Nephron progenitor cell (in vitro differentiated cells): ENCODE results near the gene HPSE2.

Experiments used
- DNase-seq: peaks from one replicate; pipeline ENCODE4 v3.0.0; 2021
- H3K27ac Mint-ChIP-seq: 2 replicates; pipeline ENCODE4 v1.8.0; 2021; ENCODE audit warnings: mild to moderate bottlenecking, moderate library complexity, mixed read lengths
- H3K27me3 Mint-ChIP-seq: 2 replicates; pipeline ENCODE4 v1.8.0; 2021; ENCODE audit warnings: mild to moderate bottlenecking, low read depth, mixed read lengths; ENCODE audit not compliant: poor library complexity
- H3K36me3 Mint-ChIP-seq: 2 replicates; pipeline ENCODE4 v1.8.0; 2021; ENCODE audit warnings: low read depth, mixed read lengths
- H3K4me1 Mint-ChIP-seq: 2 replicates; pipeline ENCODE4 v1.8.0; 2021; ENCODE audit warnings: mixed read lengths
- H3K4me3 Mint-ChIP-seq: 2 replicates; pipeline ENCODE4 v1.8.0; 2021; ENCODE audit warnings: mild to moderate bottlenecking, moderate library complexity, mixed read lengths
- H3K9me3 Mint-ChIP-seq: 2 replicates; pipeline ENCODE4 v1.8.0; 2021; ENCODE audit warnings: mild to moderate bottlenecking, moderate library complexity, mixed read lengths
- CTCF ChIP-seq: fragments of 200-600 bp; sonication (generic); IDR thresholded peaks from 2 replicates; pipeline ENCODE4 v1.5.0; 2021; ENCODE audit warnings: antibody characterized with exemption

Gene HPSE2

GRCh38 chr10:98417481-98417959 is 818.1 kb downstream of the HPSE2 start:
- DNase-seq = no peak
- H3K36me3 Mint-ChIP-seq = peaks cover 5% of the 10 kb centered on the region
- TF ChIP-seq CTCF = no peak
- H3K4me3 Mint-ChIP-seq = no peak overlapping the region
- no peak overlapping the region for H3K27ac Mint-ChIP-seq
- H3K9me3 Mint-ChIP-seq = no peaks in the 10 kb centered on the region
- peaks cover 42% of the 10 kb centered on the region for H3K4me1 Mint-ChIP-seq
- peaks cover 7% of the 10 kb centered on the region for H3K27me3 Mint-ChIP-seq

DNA sequence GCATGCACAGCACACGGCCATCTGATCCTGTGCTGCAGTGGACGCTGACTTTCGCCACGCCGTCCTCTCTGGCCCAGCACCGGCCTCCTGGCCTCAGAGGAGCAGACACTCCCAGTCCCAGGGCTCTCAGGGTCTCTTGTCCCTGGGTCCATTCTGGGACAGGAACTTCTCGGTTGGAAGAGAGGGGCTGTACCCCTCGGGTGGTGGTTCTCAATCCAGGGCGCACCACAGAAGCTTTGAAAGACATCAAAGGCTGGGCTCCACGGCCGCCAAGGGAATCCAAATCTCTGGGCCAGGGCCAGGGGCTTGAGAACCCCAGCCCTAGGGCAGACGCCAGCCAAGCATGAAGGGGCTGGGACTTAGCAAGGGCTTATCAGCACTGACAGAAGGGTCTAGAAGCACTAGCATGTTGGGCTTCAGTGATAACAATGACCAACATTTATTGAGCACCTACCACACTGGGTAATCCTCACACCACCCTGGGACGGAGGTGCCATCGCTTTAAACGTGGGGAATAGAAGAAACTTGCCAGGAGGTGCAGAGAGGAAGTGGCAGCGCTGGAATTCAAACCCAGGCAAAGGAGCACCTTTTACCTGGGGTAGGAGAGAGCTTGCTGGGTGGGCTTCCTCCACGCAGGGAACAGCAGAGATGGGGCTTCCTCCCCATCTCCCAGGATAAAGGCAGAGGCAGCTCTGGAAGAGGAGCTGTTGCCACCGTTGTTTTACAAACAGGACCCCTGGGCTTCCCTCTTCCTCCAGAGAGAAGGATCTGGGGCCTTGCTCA is 818.9 kb downstream of the HPSE2 start:
- peak overlapping the region; percentile 61 for H3K27ac Mint-ChIP-seq

DNA sequence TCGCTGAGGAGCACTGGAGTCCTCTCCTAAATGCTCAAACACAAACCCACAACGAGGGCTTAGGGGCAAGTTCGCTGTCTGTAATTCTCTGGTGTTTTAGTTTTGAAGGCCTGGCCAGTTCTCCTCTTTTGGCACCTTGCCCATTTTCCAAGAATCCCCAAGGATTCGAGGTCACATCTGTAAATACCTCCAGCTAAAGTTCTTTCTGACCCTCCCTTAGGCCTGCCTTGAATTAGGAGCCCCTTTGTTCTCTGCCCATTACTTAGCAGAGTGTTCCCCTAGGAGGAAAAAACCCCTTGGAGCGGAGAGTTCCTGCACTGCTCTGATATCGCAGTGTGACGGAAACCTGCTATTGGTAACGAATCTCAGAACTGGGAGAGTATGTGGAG is 819.9 kb downstream of the HPSE2 start:
- Mint-ChIP-seq H3K4me1 (peaks cover 48% of the 10 kb centered on the region), H3K27me3 (peaks cover 7% of the 10 kb centered on the region), H3K27ac (peak overlapping the region; percentile 61), H3K36me3 (peaks cover 5% of the 10 kb centered on the region), H3K4me3 (no peak overlapping the region), H3K9me3 (no peaks in the 10 kb centered on the region)
- no peak for TF ChIP-seq CTCF
- DNase-seq = no peak

More for the DNA sequence above, 818.9 kb downstream of the HPSE2 start:
- Mint-ChIP-seq H3K4me1 (peaks cover 45% of the 10 kb centered on the region), H3K9me3 (no peaks in the 10 kb centered on the region), H3K36me3 (peaks cover 5% of the 10 kb centered on the region), H3K4me3 (no peak overlapping the region), H3K27me3 (peaks cover 7% of the 10 kb centered on the region)
- DNase-seq = no peak
- TF ChIP-seq CTCF = no peak

- H3K27me3 Mint-ChIP-seq = peaks cover 7% of the 10 kb centered on the region
- H3K27ac Mint-ChIP-seq = peak within 1 kb of the TSS; percentile 90
- no peaks in the 10 kb centered on the region for H3K9me3 Mint-ChIP-seq
- H3K4me1 Mint-ChIP-seq = peaks cover 47% of the 10 kb centered on the region
- TF ChIP-seq CTCF = no peak
- DNase-seq = peak; percentile 63
- H3K36me3 Mint-ChIP-seq = peaks cover 5% of the 10 kb centered on the region
- peak within 1 kb of the TSS; percentile 85 for H3K4me3 Mint-ChIP-seq
Measured at GRCh38 chr10:98414932-98415730, 820.5 kb downstream of the HPSE2 start, which contains the start of gene PYROXD2. TSS of gene PYROXD2 (minus strand) at chr10:98415182. CDS start at chr10:98415135, 47 bp downstream.

DNA sequence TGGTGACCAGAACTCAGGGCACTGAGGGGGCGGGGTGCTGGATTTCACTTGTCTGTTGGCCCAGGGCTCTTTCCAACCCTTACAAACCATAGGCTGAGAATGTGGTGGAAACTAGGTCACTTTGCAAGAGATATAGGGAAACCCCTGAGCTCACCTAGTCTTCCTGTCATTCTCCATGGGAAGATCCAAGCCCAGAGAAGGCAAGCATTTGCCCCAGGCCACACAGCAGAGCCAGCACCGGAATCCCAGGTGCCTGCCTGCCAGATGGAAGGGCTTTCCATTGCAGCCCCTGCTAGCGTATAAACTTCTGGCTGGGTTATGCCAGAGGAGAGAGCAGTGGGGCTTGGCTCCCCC is 821.1 kb downstream of the HPSE2 start:
- peaks cover 7% of the 10 kb centered on the region for H3K27me3 Mint-ChIP-seq
- no peaks in the 10 kb centered on the region for H3K9me3 Mint-ChIP-seq
- peaks cover 42% of the 10 kb centered on the region for H3K4me1 Mint-ChIP-seq
- peaks cover 5% of the 10 kb centered on the region for H3K36me3 Mint-ChIP-seq
- peak overlapping the region; percentile 85 for H3K4me3 Mint-ChIP-seq
- no peak for DNase-seq
- no peak for TF ChIP-seq CTCF
- no peak overlapping the region for H3K27ac Mint-ChIP-seq
